ENCODE results near the gene MBD4. TPM values are rescaled to one million over a fixed set of nuclear protein-coding genes. Genes with fewer than 3 reads are reported as not detected.

MBD4 gene
- total and polyA plus RNA-seq, 11 donors, result 10.8 to 42.3 (median 20.6) TPM

GRCh38 chr3:129475863-129476262 is 36.1 kb upstream of the MBD4 start:
- H3K27me3 ChIP-seq, result no peaks in the 10 kb centered on the region
- intact Hi-C loops (cut with DNase I), result loop anchor here in 1 of 10 donors (10.0 kb wide), 1 partner anchor 91 kb away; no protein-coding TSS in a partner anchor
- DNase-seq (no peak), ATAC-seq (no peak)
- H3K4me1 ChIP-seq, result peaks cover 0 to 7% (median 2%) of the 10 kb centered on the region in 12 donors
- H3K4me3 ChIP-seq, result no peak overlapping the region
- H3K36me3 ChIP-seq, result peaks cover 0 to 69% (median 51%) of the 10 kb centered on the region in 9 donors
- no peak for TF ChIP-seq POLR2A (IDR thresholded peaks at IDR 0.05)
- TF ChIP-seq, protein P1, sequence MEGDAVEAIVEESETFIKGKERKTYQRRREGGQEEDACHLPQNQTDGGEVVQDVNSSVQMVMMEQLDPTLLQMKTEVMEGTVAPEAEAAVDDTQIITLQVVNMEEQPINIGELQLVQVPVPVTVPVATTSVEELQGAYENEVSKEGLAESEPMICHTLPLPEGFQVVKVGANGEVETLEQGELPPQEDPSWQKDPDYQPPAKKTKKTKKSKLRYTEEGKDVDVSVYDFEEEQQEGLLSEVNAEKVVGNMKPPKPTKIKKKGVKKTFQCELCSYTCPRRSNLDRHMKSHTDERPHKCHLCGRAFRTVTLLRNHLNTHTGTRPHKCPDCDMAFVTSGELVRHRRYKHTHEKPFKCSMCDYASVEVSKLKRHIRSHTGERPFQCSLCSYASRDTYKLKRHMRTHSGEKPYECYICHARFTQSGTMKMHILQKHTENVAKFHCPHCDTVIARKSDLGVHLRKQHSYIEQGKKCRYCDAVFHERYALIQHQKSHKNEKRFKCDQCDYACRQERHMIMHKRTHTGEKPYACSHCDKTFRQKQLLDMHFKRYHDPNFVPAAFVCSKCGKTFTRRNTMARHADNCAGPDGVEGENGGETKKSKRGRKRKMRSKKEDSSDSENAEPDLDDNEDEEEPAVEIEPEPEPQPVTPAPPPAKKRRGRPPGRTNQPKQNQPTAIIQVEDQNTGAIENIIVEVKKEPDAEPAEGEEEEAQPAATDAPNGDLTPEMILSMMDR (IDR thresholded peaks at IDR 0.05), result no peak
- H3K27ac ChIP-seq, result no peak overlapping the region
- WGBS, 4 donors, result 94 to 99% (median 99%) methylated on average over 3 of the region's 3 CpGs
- no peaks in the 10 kb centered on the region for H3K9me3 ChIP-seq

- Histone ChIP-seq H3K27me3 (no peaks in the 10 kb centered on the region), H3K9me3 (no peaks in the 10 kb centered on the region), H3K36me3 (peaks cover 0 to 69% (median 50%) of the 10 kb centered on the region in 9 donors), H3K27ac (no peak overlapping the region), H3K4me1 (peaks cover 0 to 7% (median 0%) of the 10 kb centered on the region in 12 donors), H3K4me3 (no peak overlapping the region)
- no peak for TF ChIP-seq POLR2A (IDR thresholded peaks at IDR 0.05)
- intact Hi-C loops (cut with DNase I), result loop anchor here in 1 of 10 donors (10.0 kb wide), 1 partner anchor 90 kb away; no protein-coding TSS in a partner anchor
- no peak for ATAC-seq
- 97 to 98% (median 98%) methylated on average over 10 of the region's 10 CpGs for WGBS, 4 donors
- DNase-seq, result no peak
Measured at GRCh38 chr3:129474984-129475804, 35.4 kb upstream of the MBD4 start.

- Histone ChIP-seq H3K27me3 (no peaks in the 10 kb centered on the region), H3K4me3 (no peak overlapping the region), H3K27ac (no peak overlapping the region), H3K4me1 (peaks cover 0 to 12% (median 10%) of the 10 kb centered on the region in 12 donors), H3K9me3 (no peaks in the 10 kb centered on the region), H3K36me3 (peaks cover 0 to 64% (median 46%) of the 10 kb centered on the region in 9 donors)
- intact Hi-C loops (cut with DNase I), result loop anchor here in 1 of 10 donors (10.0 kb wide), 1 partner anchor 89 kb away; no protein-coding TSS in a partner anchor
- DNase-seq (no peak), ATAC-seq (no peak)
- no peak for TF ChIP-seq POLR2A (IDR thresholded peaks at IDR 0.05)
- TF ChIP-seq, protein P1 (IDR thresholded peaks at IDR 0.05), result no peak
- 67 to 95% (median 90%) methylated on average over 4 of the region's 4 CpGs for WGBS, 4 donors
Measured at GRCh38 chr3:129473769-129474152, 34.0 kb upstream of the MBD4 start.

DNA sequence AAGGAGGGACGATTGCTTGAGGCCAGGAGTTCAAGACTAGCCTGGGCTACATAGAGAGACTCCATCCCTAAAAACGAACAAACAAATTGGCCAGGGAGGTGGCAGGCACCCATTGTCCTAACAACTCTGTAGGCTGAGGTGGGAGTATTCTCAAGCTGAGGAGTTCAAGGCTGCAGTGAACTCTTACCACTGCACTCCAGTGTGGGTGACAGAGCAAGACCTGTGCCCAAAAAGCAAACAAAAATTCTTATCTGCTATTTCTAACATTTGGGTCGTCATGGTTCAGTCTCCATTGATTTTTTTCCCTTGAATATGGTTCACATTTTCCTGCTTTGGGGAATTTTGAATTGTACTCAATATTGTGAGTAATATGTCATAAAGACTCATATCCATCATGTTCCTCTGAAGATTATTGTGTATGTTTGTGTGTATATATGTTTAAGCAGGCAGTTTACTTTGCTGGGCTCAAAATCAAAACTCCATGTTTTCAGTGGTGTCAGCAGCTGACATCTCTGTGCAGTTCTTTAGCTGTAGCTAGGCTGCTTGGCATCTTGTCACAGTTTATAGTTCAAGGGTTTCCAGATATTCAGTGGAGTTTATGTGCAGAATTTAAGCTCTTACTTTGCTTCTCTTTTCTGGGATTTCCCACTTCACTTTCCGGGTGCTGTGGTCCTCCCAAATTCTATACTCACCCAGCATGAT is 33.5 kb upstream of the MBD4 start:
- DNase-seq (no peak), ATAC-seq (no peak)
- no peak overlapping the region for H3K27ac ChIP-seq
- H3K4me3 ChIP-seq, result no peak overlapping the region
- WGBS, 4 donors, result 87 to 96% (median 93%) methylated on average over 4 of the region's 4 CpGs
- H3K4me1 ChIP-seq, result peaks cover 0 to 18% (median 13%) of the 10 kb centered on the region in 12 donors
- intact Hi-C loops (cut with DNase I), result loop anchor here in 1 of 10 donors (10.0 kb wide), 1 partner anchor 88 kb away; no protein-coding TSS in a partner anchor
- no peaks in the 10 kb centered on the region for H3K27me3 ChIP-seq
- no peaks in the 10 kb centered on the region for H3K9me3 ChIP-seq
- peaks cover 0 to 59% (median 43%) of the 10 kb centered on the region in 9 donors for H3K36me3 ChIP-seq
- no peak for TF ChIP-seq POLR2A (IDR thresholded peaks at IDR 0.05)
- TF ChIP-seq, protein P1 (IDR thresholded peaks at IDR 0.05), result no peak
